Prostate gland (tissue), 2 donors: ENCODE measurements around the gene METTL1.

ENCODE experiments used
- CTCF ChIP-seq, 4 experiments: fragments of 200-600 bp in 2 of 4; fragments of 450-650 bp in 2 of 4; sonication (generic) in 2 of 4; IDR thresholded peaks; 1 replicate in 3 of 4; 2 replicates in 1 of 4; pipeline ENCODE4 v1.5.1; 2016 to 2019; ENCODE audit warnings: antibody characterized with exemption in 4 of 4, mild to moderate bottlenecking in 2 of 4, moderate library complexity in 2 of 4
- POLR2AphosphoS5 ChIP-seq: sonication (generic); formaldehyde crosslinking; IDR thresholded peaks from one replicate; pipeline ENCODE4 v1.6.1; 2017; ENCODE audit warnings: antibody characterized with exemption

- TF ChIP-seq CTCF (IDR thresholded peaks at IDR 0.05) (no peak), POLR2AphosphoS5 (no peak)
These were observed 12.0 kb upstream of the METTL1 start for GRCh38 chr12:57783861-57784260.
